NCI-H2196 (cell line): ENCODE results near the gene CCDC178.
"Not testable (repeated sequence)": the region's sequence is repeated elsewhere in the genome, so short reads cannot be mapped to it uniquely, and the experiment has no call there.

Experiments
- DNase-seq: peaks from one replicate; lab custom pipeline; 2025; ENCODE audit not compliant: unreplicated experiment; lab: John Stamatoyannopoulos, UW

Gene CCDC178

GRCh38 chr18:33369711-33370449 lies 70.6 kb downstream of the CCDC178 start:
- DNase-seq = no peak

GRCh38 chr18:33356735-33357134 lies 83.8 kb downstream of the CCDC178 start:
- no peak for DNase-seq

DNA sequence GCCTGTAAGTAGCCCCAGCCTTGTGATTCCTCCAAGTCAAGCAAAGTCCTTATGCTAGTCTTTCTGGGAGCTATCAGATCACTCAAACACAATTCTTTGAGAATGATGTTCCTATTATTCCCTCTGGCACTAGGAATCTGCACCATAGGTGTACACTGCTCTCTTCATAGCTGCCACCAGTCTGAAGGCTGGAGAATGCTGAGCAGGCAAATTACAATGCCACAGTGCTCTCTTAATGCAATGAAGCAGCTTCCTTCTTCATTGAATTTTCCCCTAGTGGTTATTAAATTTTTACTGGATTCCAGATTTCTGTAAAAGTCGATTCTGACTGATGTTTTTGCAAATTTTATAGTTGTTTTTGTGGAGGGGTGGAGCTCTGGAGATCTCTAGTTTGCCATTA lies 84.8 kb downstream of the CCDC178 start:
- DNase-seq = no peak

DNA sequence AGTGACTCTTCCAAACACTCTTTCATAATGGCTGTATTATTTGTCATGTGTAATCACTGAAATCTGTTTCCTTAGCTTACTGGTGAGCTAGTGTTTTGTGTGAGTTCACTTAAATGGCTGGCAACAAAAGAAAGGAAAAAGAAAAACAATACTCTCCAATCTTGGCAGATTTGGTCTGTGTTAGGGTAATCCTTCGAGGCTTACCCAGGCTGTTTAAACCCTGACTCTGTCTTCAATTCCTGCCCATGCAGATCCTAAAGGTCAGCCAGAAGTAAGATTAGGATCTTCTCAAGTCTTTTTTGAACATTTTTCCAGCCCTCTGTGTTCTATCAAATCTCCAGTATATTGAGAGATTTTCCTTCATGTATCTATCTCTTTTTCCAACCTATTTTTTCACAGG lies 85.3 kb downstream of the CCDC178 start:
- DNase-seq = no peak

DNA sequence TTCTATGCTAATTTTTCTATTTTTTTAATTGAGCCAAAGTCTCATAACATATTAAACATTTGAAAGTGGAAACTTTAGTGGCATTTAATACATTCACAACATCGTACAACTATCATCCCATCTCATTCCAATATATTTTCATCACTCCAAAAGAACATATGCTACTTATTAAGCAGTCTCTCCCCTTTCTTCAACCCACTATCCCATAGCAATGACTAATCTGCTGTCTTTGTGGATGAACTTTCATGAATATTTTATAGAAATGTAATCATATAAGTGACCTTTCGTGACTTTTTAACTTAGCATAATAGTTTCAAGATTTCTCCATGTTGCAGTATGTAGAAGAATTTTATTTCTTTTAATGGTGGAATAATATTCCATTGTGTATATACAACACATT lies 90.3 kb downstream of the CCDC178 start:
- no peak for DNase-seq

DNA sequence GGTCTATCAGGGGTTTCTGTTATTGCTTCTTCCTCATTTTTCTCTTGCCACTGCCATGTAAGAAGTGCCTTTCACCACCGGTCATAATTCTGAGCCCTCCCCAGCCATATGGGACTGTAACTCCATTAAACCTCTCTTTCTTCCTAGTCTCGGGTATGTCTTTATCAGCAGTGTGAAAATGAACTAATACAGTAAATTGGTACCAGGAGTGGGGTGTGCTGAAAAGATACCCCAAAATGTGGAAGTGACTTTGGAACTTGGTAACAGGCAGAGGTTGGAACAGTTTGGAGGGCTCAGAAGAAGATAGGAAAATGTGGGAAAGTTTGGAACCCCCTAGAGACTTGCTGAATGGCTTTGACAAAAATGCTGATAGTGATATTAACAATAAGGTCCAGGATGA lies 100.8 kb downstream of the CCDC178 start:
- not testable (repeated sequence) for DNase-seq

DNA sequence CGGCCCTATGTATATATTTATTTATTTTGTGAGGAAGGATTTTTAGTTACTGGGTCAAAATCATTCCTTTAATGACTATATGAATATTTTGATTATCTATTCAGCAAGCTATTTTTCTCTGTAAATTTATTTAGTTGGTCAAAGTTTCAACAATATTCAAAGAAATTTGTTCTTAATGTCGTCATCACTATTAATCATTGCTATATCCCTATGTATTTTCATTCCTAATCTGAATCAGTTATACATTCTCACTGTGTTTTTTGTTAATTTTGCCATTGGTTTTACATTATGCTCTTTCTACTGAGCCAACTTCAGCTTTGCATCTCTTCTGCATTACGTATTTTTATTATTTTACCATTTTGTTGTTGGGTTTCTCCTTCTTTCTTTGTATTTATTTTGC lies 105.7 kb downstream of the CCDC178 start:
- DNase-seq = no peak

DNA sequence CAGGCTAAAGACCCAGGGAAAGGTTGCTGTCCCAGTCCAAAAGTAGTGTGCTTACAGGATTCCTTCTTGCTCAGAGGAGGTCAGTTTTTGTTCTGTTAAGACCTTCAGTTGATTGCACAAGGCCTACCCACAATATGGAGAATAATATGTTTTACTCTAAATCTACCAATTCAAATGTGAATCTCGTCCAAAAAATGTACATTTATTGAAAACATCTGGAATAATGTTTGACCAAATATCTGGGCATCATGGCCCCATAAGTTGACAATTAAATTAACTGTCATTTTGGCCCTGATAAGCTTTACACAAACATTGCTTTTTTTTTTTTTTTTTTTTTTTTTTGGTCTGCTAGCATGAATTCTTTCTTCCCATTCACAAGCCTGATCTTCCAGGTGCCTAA lies 109.8 kb downstream of the CCDC178 start:
- no peak for DNase-seq

- no peak for DNase-seq
Measured at GRCh38 chr18:33326975-33327374, 113.5 kb downstream of the CCDC178 start.

DNA sequence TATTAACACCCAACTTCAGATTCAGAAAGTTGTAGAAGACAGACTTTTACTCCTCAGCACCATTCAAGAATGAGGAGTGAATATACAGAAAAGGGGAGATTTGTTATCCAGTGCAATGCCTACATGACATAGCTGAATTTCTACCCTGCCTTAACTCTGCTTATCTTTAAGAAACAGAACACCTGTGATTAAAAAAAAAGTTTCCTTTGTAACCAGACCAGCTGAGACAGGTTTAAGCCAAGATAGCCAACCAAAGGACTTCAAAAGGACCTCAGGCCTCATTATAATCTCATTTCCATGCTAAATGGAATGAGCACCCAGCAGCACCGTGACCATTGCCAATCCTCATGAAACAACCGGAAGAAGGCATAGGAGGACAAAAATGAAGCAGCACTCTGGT lies 122.9 kb downstream of the CCDC178 start:
- no peak for DNase-seq

GRCh38 chr18:33316146-33316587 lies 124.4 kb downstream of the CCDC178 start:
- no peak for DNase-seq

- no peak for DNase-seq
Measured at GRCh38 chr18:33307520-33307919, 133.0 kb downstream of the CCDC178 start.

- DNase-seq = no peak
Measured at GRCh38 chr18:33304277-33304676, 136.2 kb downstream of the CCDC178 start.

- DNase-seq = peak; percentile 9
Measured at GRCh38 chr18:33291539-33291938, 149.0 kb downstream of the CCDC178 start.

DNA sequence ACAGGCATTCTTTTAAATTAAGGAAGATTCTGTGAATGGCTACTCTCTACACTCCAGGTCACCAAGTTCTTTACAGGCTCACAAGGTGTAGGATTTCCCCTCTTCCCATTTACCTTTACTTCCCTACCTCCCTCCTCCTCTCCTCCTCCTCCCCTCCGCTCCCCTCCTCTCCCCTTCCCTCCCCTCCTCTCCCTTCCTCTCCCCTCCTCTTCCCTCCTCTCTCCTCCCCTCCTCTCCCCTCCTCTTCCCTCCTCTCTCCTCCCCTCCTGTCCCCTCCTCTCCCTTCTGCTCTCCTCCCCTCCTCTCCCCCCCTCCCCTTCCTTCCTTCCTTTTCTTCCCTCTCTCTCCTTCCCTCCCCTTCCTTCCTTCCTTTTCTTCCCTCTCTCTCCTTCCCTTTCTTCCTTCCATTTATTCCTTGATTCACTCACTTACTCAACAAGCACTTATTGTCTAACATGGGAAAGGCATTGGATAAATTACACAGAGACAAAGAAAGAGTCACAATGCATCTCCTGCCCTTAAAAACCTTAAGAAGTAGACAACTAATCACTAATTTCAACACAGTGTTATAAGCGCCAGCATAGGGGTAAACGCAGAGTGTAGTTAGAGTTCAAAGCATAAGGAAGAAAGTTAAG lies 152.3 kb downstream of the CCDC178 start:
- DNase-seq = no peak

GRCh38 chr18:33282709-33283333 lies 157.7 kb downstream of the CCDC178 start:
- DNase-seq = no peak

DNA sequence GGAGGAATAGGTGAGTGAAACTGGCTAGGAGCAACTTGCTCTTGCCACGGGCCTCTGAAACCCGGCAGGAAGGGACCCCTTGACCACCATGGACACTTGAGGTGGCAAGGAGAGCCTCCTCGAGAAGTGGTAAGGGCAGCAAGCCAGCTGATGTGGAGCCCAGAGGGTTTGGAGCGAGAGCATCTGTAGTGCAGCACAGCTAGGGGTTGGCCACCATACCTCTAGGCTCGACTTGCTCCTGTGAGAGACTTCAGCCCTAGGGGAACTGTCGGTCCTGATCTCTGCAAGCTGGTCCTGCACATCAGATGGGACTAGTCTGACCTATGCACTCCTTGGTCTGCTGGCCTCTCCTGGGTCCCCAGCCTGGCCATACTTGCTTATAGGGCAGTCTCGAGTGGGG lies 158.4 kb downstream of the CCDC178 start:
- DNase-seq = no peak

DNA sequence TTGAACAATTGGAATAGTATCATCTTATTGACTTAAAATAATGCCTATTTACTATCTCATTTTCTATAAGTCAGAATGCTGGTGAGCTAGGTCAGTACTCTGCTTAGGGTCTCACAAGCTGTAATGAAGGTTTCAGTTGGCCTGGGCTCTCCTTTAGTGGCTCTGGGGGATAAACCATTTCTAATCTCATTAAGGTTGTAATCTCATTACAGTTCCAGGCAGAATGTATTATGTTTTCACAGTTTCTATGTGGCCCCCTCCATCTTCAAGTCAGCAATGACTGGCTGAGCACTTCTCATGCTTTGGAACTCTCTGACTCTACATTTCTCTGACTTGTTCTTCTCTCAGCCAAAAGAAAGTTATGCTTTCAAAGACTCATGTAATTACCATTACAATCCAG lies 163.1 kb downstream of the CCDC178 start:
- DNase-seq = no peak

DNA sequence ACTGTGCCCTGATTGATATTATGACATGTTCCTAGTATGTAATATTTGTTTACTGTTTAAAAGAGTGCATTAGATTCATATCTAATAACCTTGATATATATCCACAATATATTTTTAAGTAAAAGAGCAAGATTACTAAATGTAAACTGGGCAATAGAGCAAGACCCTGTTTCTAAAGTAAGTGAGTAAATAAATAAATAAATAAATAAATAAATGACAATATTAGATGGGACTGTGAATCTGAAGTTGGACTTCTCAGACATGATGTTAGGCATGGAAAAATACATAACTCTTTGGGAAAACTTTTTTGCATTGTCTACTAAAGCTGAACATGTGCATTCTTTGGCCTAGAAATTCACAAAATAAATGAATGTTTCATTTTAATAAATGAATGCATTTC lies 164.7 kb downstream of the CCDC178 start:
- DNase-seq = no peak

GRCh38 chr18:33270297-33270696 lies 170.2 kb downstream of the CCDC178 start:
- DNase-seq = no peak

GRCh38 chr18:33269223-33269622 lies 171.3 kb downstream of the CCDC178 start:
- DNase-seq = no peak

- DNase-seq = no peak
Measured at GRCh38 chr18:33264566-33264965, 176.0 kb downstream of the CCDC178 start.
